GM19438 (cell line): ENCODE measurements around the gene ADORA1.

Experiments used
- ATAC-seq: cut with Tn5 transposase; IDR thresholded peaks from one replicate; pipeline ENCODE4 v1.9.1; 2021; ENCODE audit warnings: low read depth; ENCODE audit not compliant: unreplicated experiment

Gene ADORA1

DNA sequence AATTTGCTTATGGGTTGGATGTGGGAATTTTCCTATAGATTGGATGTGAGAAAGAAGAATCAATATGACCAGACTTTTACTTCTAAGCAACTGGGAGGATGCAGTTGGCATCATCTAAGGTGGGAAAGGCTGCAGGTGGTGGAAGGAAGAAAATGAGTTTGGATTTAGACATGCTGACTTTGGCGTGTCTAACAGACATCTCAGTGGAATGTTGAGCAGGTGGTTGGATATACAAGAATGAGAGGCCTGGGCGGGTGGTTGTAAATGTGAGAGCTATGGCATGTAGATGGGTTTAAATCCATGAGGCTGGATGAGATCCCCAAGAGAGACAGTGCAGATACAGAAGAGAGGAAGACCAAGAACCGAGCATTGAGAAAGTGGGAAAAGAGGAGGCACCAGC is 10.5 kb downstream of the ADORA1 start:
- no peak for ATAC-seq

DNA sequence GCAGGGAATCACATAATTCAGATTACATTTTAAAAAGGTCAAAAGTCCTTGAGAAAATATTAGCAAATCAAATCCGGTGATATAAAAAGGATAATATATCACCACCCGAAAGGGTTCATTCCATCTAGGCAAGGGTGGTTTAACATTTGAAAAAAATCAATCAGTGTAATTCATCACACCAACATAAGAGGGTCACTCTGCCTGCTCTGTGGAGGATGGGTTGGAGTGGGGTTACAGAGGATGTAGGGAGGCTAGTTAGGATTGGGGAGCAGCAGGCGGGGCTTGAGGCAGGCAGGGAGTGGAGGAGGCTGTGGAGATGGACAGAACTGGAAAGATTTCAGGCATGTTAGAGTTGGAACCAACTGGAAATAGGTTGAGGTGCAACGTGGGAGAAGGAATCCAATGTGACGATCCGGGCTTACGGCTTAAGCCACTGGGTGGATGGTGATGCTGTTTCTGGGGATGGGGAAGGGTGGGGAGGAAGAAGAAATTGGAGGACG is 12.5 kb downstream of the ADORA1 start:
- no peak for ATAC-seq

DNA sequence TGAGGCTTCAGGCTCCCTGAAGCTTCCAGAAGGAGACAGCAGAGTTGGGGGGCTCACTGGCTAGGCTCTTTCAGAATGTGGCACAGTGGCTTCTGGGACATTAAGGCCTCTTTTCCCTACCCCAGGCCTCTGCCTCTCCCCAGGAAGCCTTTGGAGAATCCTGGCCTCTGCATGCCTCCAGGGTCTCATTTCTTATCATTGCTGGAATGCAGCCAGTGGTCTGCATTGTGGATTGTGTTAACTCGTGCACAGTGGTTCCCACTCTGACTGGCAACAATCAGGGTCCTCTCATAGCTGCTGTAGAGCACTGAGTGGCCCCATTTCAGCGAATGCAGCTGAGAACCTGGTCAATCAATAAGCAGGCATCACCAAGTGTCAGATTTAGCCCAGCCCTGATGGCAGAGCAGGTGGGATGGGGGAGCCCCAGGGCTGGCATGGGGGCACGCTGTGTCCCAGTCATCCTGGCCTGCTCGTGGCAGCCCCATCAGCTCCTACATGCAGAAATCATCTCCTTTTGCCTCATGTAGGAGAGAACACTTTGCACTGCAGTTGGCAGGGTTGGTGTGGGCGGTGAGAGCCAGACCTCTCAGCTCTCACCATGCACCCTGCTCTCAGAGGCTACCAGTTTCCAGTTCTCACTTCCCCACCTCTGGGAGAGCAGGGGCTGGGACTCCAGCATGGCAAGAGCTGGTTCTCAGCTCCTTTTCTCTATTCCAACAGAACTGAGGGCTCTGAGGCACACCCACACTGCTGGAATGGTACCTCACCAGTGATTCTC is 13.4 kb downstream of the ADORA1 start:
- ATAC-seq: no peak

DNA sequence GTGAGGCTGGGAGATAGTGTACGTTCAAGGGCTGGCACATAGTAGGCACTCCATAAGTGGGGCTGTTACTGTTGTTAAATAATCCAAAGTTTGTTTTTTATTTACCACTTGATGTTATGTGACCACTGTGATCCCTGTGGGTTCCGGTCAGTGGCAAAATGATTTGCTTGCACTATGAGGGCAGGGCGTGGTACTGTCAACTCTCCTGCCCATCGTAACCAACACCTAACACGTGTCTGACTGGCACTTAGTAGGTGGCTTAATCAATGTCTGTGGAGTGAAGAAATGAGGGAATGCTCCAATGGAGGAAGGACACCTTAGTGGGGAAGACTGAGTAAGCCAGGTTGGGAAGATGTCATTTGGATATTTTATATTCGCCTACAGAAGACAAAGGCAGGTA is 14.6 kb downstream of the ADORA1 start:
- no peak for ATAC-seq

DNA sequence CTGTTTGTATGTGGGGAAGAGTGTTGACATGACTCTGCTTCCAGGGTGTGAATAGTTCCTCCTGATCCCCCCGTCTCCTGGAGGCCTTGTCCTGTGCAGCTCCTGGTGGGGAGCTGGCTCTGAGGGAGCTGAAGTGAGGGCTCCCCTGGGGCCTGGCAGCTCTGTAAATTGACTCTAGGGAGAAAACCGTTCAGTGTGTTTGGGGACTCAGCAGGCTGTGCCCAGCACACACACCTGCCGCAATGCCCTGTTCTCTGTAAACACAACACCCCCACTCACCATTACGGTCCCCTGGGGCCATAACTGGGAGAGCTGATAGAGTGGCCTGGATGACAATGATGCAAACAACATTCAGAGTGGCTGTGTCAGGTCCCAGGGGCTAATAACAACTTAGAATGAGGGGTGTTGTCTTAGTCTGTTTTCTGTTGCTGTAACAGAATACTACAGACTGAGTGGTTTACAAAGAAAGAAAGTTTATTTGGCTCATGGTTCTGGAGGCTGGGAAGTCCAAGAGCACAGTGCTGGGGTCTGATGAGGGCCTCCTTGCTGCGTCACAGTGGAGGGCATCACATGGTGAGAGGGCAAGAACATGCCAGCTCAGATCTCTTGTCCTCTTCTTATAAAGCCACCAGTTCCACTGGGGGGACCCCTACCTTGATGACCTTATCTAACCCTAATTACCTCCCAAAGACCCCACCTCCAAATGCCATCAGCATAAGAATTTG is 15.3 kb downstream of the ADORA1 start:
- ATAC-seq: no peak

DNA sequence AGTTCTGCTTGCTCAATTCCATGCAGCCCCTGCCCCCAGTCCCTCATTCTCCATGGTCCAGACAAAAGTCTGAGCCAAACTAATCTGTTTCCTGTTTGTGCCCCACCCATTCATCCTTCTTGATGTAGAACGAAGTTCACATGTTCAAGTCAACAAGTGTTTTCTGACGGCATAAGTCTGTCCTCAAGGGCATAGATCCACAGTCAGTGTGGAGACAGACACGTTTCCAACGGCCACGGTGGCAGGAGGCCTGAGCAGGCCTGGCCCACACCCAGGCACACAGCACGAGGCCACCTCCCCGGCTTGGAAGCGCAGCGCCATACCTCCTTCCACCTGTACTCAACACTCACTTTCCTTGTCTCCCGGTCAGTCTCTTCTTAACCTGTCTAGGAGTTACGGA is 16.1 kb downstream of the ADORA1 start:
- ATAC-seq: no peak

DNA sequence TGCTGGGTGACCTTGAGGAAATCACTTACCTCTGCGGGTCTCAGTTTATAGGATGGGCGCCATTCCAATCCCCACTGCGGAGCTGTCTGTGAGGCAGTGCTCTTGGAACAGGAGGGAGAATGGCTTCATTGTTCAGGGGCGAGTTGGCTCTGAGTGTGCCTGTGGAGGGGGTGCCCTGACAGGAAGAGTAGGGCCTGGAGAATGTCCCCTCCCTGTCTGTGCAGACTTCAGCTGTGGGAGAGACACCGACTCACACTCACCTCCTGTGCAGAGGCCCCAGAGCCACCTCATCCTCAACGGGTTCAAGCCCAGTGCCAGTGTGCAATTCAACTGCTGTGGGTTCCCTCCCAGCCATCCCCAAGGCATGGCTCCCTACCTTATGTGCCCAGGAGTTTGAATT is 17.1 kb downstream of the ADORA1 start:
- ATAC-seq: no peak

DNA sequence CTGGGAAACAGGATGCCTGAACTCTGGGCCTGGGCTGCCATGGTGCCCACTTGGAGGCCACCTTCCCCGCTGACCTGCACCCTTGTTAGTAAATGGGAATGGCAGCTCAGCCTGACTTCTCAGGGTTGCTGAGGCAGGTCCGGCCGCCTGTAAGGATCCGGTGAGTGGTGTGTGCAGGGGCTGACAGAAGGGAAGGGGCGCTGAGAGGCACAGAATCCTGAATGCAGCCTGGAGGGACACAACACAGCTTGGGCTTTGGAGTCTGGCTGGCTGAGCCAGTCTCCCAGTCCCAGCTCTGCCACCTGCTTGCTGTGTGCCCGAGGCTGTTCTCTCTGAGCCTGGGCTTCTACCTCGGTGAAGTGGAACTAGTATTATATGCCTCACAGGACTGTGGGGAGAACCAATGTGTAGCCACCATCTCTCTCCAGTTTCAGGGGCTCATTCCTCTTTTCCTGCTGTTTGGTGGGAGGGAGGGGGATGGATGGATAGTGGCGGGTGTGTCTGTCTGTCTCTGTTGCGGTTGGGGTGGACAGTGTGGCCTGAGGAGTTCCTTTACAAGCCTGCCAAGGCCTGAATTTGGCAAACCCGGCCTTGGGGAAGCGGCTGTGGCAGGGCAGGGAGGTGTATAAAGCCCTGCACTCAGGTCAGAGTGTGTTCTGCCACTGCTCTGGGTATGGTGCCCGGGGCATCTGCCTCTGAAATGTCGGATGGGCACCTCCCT is 18.0 kb downstream of the ADORA1 start:
- ATAC-seq: no peak

DNA sequence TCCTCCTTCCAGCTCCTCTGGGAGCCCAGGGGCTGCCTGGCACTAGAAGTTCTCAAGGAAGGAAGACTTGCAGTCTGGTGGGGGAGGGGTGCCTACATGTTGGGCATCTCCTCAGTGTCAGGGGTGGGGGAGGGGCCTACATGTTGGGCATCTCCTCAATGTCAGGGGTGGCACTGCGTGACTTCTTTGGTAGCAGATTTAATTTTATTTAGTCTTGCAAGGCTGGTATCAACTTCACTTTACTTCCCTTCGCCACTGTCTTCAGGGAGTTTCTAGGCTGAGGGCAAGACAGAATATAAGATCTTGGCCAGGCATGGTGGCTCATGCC is 18.5 kb downstream of the ADORA1 start:
- ATAC-seq: no peak

DNA sequence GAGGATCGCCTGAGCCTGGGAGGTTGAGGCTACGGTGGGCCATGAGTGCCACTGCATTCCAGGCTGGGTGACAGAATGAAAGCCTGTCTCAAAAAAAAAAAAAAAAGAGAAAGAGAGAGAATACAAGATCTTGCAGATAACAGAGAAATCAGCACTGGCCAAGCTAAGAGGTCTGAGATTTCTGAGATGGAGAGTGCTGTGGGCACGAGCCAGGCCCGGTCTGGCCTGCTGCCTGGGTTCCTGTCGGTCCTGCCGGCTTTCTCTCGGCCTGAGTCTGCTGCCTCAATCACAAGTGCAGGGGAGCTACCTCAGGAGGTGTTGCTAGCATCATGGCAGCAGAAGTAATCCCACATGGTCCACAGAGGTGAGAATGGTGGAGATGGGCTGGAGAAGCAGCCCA is 19.0 kb downstream of the ADORA1 start:
- no peak for ATAC-seq

DNA sequence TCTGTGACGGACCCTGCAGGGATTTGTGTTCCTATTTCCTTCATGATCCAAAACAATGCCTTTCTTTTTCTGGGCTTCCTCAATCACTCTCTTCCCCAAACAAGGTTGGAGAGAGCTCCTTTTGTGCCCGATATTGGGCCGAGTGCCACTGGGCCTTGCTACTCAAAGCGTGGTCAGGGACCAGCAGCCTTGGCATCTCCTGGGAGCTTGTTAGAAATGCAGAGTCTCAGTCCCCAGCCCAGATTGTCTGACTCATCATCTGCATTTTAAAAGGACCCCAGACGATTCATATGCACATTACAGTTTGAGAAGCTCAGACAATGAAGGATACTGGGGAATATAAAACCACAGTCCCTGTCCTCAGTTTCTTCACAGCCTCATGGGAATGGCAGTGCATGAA is 19.9 kb downstream of the ADORA1 start:
- ATAC-seq: no peak

DNA sequence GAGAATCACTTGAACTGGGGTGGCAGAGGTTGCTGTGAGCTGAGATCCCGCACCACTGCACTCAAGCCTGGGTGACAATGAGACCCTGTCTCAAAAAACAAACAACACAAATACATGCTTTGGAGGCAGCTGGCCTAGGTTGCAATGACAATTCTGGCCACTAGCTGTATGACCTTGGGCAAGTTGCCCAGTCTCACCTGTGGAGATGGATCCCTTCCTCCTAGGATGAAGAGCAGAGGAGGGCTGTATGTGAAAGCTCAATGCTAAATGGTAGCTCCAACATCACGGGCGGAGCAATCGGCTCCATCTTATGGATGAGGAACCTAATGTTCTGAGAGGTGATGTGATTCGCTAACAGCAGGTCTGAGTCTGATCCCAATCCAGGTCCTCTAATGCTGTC is 20.6 kb downstream of the ADORA1 start:
- ATAC-seq: no peak

DNA sequence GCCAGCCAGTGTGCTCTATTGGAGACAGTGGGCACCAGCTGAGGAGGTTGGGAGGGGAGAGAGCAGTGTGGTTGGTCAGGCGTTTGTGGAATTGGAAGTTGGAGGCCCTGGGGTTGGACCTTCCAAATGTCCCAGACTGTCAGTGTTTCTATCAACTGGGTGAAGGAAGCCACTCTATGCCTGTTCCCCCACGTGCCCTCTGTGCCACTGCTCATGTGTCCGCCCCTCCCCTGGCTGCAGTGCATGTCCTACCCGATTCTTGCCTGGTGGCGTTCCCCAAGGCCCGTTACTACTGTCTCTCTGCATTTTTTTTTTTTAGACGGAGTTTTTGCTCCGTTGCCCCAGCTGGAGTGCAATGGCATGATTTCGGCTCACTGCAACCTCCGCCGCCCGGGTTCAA is 21.1 kb downstream of the ADORA1 start:
- no peak for ATAC-seq

DNA sequence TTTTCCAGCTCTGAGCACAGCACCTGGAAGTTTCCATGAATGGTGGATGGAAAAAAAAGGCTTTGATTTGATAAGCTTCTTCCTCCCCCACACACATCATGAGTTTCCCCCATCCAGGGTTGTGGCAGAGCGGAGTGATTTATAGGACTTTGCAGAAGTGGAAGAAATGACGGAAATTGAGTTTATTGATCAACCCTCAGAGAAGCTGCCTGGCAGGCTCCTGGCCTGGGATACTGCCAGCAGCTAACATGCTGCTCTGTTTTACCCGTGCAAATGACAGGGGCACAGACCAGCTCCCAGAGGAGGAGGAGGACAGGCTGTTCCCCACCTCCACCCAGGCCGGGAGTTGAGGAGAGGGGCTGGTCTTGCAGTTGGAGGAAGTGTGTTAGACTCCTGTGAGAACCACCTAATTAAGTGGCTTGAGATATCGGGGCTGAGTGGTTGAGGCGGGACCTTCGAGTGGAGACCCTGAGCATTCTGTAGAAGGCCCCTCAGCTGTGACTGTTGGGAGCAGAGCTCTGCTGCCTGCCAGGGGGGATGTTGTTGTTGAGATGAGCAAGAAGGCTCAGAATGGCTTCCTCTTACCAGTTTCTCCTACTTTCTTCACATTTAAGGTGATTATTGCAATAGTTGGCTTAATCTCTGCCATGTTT is 21.8 kb downstream of the ADORA1 start:
- ATAC-seq: no peak

DNA sequence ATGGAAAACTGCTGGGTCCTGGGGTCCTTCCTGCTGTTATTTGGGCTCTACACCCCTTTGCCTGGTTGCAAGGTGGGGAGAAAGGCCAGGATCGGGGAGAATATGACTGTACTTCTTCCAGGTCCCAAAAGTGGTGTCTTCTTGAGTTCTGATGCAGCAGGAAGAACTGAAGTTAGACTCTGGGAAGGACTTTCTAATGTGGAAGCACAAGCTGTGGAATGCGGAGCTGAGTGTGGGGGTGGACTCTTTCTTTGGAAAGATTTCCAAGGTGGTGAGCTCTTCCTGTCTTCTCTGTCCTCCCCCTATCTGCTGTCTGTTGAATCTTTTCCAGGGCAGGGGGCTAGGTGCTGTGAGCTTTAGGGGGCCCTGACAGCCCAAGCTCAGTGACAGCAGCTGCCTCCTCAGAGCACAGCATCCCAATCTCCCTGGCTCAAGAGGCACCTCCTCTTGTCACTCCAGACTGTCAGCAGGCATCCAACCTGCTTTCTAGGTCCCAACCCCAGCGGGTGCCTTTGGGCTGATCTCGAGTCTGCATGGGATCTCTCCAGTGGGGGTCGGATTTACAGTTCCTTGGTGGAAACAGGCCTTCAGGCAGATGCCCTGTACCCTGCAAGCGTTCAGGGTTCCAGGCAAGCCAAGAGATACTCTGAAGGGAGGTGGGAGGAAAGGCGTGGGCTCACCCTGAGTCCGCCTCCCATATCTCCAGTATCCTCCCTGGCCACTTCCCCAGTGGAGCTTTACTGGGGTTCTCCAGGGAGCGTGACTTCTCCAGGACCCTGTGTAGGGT is 23.2 kb downstream of the ADORA1 start:
- ATAC-seq: no peak

DNA sequence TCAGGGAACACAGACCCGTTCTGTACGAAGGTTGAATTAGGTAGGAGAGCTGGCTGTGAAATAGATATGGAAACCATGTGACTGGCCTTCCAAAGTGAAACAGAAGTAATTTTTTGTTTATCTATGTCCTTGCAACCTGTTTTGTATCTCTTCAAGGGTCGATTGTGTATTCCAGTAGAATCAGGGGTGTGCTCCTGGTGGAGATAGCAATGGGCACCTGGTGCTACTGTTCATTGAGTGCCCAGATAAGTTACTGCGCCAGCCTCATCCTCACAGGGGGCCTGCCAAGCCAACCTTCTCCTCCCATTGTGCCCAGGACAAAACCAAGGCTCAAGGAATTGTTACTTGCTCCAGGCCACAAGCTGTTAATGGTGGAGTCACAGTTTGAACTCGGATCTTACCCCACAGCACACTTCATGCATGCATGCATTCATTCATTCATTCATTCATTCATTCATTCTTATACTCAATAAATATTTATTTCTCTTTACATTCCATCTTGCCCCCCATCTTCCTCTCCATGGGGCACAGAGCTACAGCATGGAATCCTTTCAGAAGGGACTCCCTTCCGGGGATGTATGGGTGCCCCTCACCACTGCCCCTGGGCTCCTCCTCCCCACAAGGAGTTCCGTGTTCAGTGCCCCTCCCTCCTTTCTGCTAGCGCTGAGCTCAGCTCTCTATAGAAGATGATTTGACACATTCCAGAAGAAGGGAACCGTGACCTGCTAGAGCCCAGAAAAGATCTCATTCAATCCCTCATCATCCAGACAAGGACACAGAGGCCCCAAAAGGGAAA is 24.0 kb downstream of the ADORA1 start:
- no peak for ATAC-seq

DNA sequence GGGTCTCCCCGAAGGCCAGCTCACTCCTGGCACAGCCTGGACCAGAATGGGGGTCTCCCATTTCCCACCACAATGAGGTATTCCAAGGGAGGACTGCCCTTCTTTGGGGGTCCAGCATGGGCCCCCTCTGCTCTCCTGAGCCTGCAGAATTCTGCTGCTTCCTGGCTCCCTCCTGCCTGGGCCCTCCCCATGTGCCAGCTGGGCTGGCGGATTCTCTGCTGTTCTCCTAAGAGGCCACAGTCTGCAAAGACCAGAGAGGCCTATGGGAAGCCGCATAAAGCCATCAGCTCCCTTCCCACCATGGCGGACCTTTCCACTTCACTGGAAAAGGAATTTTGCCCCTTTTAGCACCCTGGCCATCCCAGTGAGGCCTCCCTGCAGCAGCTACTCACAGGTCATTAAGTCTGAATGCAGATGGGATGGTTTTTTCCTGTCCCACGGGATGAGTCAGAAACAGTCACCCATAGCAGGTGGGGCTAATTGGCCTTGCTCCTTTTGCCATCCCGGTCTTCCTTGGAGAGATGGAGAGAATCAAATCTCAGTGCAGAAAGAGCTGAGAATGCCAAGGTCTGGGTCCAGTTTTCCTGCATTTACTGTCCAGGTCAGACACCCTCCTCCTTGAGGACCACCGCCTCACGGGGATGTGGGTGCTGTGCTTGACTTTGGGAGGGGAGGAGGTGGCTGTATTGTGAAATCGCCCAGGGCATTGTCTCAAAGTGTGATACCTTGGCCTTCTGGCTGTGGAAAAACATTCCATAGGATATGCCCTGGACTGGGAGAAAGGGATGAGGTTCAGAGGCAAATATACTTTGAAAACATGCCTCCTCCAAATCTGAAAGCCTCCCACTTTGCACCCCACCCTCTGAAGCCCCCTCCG is 24.9 kb downstream of the ADORA1 start:
- no peak for ATAC-seq
